HG03060 (cell line): ENCODE data around the gene UNC13A.

Source experiments
- ATAC-seq: cut with Tn5 transposase; IDR thresholded peaks from one replicate; pipeline ENCODE4 v1.9.1; 2021; ENCODE audit warnings: low read depth, moderate number of reproducible peaks; ENCODE audit not compliant: unreplicated experiment

Gene UNC13A

DNA sequence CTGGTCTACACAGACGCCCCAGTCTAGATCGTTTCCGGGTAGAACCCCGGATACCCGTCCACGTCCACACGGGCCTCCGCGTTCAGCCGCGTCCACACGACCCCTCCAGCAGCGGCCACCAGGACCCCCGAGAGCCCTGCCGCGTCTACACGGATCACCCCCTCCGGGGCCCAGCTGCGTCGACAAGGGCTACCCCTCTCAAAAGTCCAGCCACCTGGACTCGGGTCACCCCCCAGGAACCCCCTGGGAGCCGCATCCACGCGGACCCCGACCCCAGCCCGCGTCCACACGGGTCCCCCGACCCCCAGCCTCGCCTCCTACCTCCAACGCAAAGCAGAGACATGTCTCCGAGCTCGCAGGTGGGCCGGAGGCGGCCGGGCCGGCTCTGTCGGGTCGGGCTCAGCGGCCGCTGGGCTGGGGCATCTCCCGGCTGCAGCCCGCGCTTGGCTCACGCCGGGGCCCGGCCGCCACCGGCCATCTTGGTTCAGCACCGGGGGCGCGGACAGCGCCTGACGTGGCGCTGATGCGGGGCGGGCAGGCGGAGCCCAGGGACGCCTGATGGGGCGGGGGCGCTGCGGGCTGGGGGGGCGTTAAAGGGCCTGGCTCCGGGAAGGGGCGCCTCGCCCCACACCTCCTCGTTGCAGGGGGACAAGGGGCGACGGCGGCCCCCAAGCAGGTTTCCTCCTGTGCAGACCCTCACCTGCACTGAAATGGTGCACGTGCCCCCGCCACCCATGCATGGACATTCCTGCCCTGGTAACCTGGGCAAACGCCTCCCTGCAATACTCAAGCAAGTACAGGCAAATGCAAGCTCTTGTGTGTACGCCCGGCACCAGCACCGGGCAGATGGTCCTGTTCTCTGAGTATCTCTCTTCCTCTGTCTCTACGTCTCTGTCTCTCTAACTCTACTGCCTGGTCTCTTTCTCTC lies at the start of gene UNC13A:
TSS of gene UNC13A (minus strand) at position 498 of the 928 bp plus-strand sequence. CDS start at position 343, 155 bp downstream.
- no peak for ATAC-seq

DNA sequence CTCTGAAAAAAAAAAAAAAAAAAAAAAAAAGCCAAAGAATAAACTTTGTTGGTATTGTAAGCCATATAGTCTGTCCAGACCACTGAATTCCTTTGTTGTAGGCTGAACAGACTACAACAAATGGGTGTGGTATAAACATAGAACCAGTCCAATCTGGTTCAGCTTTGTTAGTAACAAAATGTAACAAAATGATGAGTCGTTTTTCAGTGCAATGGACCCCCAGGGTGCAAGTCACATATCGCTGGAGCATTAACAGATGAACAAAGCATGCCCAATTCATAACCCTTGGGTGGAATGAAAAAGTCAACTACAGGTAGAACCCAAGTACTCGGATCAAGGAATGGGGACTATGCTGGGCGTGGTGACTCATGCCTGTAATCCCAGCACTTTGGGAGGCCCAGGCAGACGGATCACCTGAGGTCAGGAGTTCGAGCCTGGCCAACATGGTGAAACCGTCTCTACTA lies 49.6 kb upstream of the UNC13A start:
- no peak for ATAC-seq

DNA sequence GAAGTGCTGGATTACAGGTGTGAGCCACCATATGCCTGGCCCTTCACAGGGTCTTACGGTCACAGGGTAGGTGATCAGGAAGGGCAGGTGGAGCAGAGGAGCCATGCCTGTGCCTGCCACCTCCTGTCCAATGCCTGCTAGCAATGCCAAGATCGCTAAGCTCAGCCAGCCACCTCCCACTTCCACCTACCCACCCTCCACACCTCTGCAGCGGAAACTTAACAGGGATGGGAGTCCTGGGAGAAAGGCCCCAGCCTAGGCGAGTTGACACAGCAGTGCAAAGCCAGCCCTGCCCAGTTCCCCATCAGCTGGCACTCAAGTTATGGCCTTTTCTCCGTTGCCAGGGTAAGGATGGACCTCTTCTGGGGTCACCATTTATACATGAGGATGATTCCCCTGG lies 47.3 kb upstream of the UNC13A start:
- ATAC-seq = no peak

DNA sequence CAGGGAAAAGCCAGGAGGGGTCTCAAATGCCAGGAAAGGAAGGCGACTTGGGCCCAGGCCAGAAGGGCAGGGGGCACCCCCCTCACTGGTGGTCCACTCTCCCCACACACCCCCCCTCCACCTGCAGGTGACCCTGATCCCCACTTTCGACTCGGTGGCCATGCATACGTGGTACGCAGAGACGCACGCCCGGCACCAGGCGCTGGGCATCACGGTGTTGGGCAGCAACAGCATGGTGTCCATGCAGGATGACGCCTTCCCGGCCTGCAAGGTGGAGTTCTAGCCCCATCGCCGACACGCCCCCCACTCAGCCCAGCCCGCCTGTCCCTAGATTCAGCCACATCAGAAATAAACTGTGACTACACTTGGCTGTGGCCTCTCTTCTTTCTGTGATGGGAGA lies 46.0 kb upstream of the UNC13A start:
- no peak for ATAC-seq

DNA sequence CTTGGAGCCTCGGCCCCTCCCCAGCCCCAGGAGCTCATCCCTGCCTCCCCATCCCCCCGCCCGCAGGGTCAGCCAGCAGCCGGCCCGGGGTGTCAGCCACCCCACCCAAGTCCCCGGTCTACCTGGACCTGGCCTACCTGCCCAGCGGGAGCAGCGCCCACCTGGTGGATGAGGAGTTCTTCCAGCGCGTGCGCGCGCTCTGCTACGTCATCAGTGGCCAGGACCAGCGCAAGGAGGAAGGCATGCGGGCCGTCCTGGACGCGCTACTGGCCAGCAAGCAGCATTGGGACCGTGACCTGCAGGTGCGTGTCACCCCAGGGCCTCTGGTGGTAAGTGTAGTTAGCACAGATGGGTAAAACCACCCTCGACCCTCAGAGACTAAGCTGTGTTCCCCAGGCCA lies 45.0 kb upstream of the UNC13A start:
- no peak for ATAC-seq

DNA sequence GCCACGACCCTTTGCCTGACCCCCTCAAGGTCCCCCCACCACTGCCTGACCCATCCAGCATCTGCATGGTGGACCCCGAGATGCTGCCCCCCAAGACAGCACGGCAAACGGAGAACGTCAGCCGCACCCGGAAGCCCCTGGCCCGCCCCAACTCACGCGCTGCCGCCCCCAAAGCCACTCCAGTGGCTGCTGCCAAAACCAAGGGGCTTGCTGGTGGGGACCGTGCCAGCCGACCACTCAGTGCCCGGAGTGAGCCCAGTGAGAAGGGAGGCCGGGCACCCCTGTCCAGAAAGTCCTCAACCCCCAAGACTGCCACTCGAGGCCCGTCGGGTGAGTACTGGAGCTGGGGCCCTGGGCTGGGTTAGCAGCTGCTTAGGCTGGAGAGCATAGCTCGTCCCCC lies 39.7 kb upstream of the UNC13A start:
- no peak for ATAC-seq

DNA sequence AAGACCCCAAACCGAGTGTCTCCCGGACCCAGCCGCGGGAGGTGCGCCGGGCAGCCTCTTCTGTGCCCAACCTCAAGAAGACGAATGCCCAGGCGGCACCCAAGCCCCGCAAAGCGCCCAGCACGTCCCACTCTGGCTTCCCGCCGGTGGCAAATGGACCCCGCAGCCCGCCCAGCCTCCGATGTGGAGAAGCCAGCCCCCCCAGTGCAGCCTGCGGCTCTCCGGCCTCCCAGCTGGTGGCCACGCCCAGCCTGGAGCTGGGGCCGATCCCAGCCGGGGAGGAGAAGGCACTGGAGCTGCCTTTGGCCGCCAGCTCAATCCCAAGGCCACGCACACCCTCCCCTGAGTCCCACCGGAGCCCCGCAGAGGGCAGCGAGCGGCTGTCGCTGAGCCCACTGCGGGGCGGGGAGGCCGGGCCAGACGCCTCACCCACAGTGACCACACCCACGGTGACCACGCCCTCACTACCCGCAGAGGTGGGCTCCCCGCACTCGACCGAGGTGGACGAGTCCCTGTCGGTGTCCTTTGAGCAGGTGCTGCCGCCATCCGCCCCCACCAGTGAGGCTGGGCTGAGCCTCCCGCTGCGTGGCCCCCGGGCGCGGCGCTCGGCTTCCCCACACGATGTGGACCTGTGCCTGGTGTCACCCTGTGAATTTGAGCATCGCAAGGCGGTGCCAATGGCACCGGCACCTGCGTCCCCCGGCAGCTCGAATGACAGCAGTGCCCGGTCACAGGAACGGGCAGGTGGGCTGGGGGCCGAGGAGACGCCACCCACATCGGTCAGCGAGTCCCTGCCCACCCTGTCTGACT lies 39.0 kb upstream of the UNC13A start:
- no peak for ATAC-seq

DNA sequence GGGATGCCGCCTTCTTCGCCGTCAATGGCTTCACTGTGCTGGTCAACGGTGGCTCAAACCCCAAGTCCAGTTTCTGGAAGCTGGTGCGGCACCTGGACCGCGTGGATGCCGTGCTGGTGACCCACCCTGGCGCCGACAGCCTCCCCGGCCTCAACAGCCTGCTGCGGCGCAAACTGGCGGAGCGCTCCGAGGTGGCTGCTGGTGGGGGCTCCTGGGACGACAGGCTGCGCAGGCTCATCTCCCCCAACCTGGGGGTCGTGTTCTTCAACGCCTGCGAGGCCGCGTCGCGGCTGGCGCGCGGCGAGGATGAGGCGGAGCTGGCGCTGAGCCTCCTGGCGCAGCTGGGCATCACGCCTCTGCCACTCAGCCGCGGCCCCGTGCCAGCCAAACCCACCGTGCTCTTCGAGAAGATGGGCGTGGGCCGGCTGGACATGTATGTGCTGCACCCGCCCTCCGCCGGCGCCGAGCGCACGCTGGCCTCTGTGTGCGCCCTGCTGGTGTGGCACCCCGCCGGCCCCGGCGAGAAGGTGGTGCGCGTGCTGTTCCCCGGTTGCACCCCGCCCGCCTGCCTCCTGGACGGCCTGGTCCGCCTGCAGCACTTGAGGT lies 38.1 kb upstream of the UNC13A start:
- no peak for ATAC-seq

DNA sequence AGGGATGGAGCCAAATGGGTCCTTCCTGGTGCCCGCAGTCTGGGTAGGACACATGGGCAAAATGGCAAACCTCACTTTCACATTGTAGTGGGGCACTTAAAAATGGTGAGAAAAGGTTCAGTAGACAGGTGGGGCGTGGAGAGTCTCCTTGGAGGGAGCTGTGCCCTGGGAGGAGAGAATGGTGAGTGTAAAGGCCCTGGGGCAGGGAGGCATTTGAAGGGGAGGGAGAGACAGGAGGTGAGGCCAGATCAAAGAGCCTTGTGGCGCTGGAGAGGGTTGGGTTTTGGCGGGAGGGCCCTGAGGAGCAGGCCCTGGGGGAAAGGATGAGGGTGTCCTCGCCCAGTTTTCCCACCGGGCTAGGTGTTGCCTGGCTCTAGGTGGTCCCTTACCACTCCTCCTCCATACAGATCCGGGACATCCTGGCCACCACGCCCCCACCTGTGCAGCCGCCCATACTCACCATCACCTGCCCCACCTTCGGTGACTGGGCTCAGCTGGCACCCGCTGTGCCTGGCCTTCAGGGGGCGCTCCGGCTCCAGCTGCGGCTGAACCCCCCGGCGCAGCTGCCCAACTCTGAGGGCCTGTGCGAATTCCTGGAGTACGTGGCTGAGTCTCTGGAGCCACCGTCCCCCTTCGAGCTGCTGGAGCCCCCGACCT lies 37.4 kb upstream of the UNC13A start:
- ATAC-seq = no peak

DNA sequence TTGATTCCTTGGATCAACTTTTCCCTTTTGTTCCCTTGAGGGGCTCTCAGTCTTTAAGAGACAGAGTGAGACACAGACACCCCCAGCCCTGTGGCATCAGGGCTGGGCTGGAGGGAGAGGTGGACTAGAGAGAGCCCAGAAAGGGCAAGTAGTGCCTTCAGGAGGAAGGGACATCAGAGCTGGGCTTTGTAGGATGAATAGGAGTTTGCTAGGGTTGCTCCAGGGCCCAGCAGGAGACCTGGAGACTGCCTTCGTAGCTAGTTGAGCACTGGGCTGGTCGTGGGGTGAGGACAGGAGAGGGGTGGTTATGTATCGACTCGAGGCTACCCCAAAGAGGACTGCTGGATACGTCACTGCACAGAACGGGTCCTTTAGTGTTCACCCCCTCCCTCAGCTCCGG lies 36.5 kb upstream of the UNC13A start:
- ATAC-seq = no peak

DNA sequence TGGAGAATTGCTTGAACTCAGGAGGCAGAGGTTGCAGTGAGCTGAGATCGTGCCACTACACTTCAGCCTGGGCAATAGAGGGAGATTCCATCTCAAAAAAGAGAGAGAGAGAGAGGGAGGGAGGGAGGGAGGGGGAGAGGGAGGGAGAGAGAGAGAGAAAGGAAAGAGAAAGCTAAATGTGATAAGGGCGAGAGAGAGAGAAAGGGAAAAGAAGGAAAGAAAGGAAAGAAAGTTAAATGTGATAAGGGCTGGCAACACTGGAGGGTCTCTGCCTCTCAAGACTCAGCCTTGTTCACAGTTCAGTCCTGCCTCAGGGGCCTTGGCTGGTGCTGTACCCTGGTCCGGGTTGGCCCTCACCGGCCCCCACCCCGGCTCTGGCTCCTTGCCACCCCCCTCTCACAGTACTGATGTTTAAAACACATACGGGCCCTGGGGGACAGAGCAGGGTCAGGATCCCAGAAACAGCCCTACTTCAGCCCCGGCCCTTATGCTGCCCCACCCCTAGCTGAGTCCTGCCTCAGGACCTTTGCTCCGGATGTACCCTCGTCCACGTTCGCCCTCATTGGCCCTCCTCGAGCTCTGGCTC lies 34.6 kb upstream of the UNC13A start:
- ATAC-seq = no peak

DNA sequence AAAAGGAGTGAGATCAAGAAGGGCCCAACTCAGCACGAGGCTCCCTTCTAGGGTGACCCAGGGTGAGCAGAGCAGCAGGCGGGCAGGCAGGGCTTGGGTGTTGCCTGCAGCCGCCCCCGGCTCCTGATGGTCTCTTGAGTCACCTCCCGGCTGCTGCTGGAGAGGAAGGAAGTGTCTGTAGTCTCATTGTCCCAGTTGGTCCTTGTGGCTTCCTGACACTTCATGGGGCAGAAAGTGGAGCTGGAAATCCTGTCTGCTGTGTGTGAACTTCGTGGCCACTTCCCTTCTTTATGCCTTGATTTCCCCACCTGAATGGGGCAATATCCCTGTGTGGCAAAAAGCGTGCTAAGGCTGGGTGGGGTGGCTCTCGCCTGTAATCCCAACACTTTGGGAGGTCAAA lies 33.7 kb upstream of the UNC13A start:
- no peak for ATAC-seq

DNA sequence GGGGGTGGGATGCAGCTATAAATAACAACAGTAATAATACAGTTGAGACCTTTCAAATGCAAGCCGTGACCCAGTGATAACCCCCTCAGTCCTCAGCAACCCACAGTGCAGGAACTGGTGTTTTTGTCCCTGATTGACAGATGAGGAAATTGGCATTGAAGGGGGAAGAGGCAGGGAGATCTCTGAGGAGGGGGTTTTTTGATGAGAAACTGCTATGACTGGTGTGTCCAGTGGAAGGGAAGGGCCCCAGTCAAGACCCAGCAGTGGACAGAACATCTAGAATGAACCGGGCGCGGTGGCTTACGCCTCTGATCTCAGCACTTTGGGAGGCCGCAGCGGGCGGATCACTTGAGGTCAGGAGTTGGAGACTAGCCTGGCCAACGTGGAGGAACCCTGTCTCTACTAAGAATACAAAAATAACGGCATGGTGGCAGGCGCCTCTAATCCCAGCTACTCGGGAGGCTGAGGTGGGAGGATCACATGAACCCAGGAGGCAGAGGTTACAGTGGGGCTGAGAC lies 33.0 kb upstream of the UNC13A start:
- no peak for ATAC-seq

DNA sequence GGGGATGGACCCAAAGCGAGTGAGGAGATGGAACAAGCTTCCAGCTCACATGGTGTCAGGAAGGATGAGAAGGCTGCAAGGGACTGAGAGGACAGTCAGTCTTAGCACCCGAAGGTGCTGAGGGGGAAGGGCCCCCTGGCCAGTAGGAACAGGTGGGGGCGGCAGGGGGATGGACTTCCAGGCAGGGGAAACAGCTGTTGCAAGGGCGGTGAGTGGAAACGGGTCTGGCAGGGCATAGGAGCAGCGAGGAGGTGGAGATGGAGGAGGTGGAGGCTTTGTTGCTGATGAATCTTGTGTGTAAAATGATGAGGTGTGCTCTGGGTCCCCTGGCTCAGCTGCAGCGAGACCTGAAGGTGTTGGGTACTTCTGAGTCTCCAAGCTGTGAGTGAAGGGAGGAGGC lies 32.3 kb upstream of the UNC13A start:
- ATAC-seq = no peak

DNA sequence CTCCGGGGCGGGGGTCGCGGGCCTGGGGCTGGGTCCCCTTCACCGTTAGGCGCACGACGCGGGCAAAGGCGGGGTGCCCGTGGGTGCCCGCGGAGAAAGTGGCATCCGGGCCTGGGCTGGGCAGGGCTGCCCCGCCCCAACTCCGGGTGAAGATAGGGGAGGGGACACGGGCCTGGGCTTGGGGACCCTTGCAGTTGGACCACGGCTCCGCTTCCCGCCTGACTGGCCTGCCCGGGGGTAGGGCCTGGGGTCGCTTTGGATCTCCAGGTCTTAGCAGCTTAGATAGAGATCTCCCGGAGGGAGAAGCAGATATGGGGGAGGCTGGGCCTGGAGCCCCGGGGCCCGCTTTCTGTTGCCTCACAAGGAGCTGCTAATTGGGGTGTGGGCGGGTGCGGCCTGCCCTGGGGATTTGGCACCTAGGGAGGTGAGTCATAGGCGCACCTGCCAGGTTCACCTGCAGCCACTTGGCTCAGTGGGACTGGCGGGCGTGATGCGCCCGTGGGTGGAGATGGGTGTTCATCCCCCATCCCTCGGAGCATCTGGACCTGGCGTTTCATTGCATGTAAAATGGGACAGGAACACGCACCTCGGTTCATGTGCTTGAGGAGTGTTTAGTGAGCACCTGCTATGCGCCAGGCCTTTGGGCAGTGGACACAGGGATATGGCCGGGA lies 31.7 kb upstream of the UNC13A start:
- ATAC-seq = no peak

DNA sequence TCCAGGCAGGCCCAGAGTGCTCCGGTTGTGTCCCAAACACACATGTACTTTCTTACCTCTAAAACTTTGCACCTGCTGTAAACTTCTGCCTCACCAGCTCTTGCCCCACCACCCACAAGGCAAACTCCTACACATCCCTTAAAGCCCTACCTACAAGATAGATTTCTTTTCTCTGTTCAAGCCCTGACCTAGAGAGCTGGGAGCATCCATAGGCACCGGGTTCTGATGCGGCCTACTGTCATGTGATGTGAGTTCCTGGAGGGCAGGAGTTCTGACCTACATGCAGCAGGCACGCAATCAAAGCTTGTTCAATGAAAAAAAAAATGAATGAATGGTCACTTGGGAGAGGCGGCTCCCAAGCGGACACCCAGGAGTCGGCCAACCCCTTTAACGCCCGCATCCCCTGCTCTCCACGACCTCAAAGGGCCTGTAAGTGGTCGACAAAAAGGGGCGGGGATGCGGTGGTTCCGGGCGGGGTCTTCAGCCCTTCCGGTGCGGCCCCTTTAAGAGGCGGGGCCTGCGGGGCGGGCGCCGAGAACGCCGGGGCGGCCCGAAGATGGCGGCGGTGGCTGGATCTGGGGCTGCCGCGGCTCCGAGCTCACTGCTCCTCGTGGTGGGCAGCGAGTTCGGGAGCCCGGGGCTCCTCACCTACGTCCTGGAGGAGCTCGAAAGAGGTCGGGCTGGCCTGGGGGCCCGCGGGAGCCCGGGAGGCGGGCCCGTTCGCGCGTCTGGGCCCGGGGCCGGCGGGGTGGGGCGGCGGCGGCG lies 31.0 kb upstream of the UNC13A start, which contains the start of gene MAP1S:
TSS of gene MAP1S (plus strand) at position 534 of the 765 bp plus-strand sequence. CDS start at position 557, 23 bp downstream.
- no peak for ATAC-seq

DNA sequence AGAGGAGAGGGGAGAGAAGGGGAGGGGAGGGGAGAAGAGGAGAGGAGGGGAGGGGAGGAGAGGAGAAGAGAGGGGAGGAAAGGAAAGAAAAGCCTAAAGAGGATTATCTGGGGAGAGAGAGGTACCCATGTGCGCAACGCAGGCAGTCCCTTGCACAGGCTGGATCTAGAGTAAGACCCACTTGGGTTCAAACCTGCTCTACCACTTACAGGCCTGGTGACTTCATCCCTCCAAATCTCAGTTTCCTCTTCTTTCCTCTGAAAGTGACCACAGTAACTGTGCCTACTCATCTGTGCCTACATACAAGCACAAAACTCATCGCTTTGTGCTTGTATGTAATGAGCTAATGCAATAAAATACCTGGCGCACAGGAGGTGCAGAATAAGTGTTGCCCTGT lies 30.4 kb upstream of the UNC13A start:
- ATAC-seq = no peak

DNA sequence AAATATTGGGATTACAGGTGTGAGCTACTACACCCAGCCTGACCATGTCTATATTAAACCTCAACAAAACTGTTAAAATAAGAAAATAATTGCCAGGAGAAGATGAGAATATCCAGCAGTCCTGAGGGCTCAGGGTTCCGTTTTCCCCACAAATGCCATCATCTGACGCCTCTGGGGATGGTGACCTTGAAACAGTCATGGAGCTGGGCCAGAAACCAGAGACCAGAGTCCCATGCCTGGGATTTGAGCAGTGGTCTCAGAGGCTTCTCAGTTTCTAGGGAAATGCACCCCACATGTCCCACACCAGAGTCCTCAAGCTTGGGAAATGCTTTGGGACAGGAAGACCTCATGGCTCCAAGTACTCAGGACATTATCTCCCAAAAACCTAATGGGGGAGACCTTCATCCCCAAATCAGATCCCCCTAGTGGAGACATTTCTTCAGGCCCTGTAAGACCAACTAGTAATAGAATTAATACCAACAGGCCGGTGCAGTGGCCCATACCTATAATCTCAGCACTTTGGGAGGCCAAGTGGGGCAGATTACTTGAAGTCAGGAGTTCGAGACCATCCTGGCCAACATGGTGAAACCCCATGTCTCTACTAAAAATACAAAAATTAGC lies 28.3 kb upstream of the UNC13A start:
- no peak for ATAC-seq
